SW 1271 (cell line): ENCODE results near the gene RIMBP3B.
"Not testable (repeated sequence)": the region's sequence is repeated elsewhere in the genome, so short reads cannot be mapped to it uniquely, and the experiment has no call there.

Experiments
- DNase-seq, 2 experiments: peaks; one replicate each; lab custom pipeline; 2025; lab: John Stamatoyannopoulos, UW

The RIMBP3B gene

GRCh38 chr22:21383701-21384467 lies at the start of gene RIMBP3B:
TSS of gene RIMBP3B (plus strand) at chr22:21383751. CDS start at chr22:21383859, 108 bp downstream.
- not testable (repeated sequence) for DNase-seq

GRCh38 chr22:21357527-21357926 lies 26.0 kb upstream of the RIMBP3B start:
- not testable (repeated sequence) for DNase-seq

GRCh38 chr22:21360525-21360924 lies 23.0 kb upstream of the RIMBP3B start:
- DNase-seq: not testable (repeated sequence)

- not testable (repeated sequence) for DNase-seq
Observed at GRCh38 chr22:21362473-21362872, 21.1 kb upstream of the RIMBP3B start.

- DNase-seq: not testable (repeated sequence)
Observed at GRCh38 chr22:21363061-21363460, 20.5 kb upstream of the RIMBP3B start.

GRCh38 chr22:21363803-21364202 lies 19.7 kb upstream of the RIMBP3B start:
- DNase-seq: not testable (repeated sequence)

- not testable (repeated sequence) for DNase-seq
Observed at GRCh38 chr22:21364362-21364761, 19.2 kb upstream of the RIMBP3B start.

GRCh38 chr22:21365337-21365736 lies 18.2 kb upstream of the RIMBP3B start:
- DNase-seq: not testable (repeated sequence)

GRCh38 chr22:21368603-21369310 lies 14.8 kb upstream of the RIMBP3B start:
- DNase-seq: not testable (repeated sequence)

GRCh38 chr22:21375880-21376279 lies 7.7 kb upstream of the RIMBP3B start:
- not testable (repeated sequence) for DNase-seq

- DNase-seq: not testable (repeated sequence)
Observed at GRCh38 chr22:21384468-21385357, 1.2 kb downstream of the RIMBP3B start.

- not testable (repeated sequence) for DNase-seq
Observed at GRCh38 chr22:21389480-21389879, 5.9 kb downstream of the RIMBP3B start.

GRCh38 chr22:21390013-21390412 lies 6.5 kb downstream of the RIMBP3B start:
- DNase-seq: not testable (repeated sequence)

GRCh38 chr22:21394613-21395012 lies 11.1 kb downstream of the RIMBP3B start:
- DNase-seq: not testable (repeated sequence)

GRCh38 chr22:21401197-21401969 lies 17.8 kb downstream of the RIMBP3B start:
- DNase-seq: not testable (repeated sequence)

- not testable (repeated sequence) for DNase-seq
Observed at GRCh38 chr22:21402763-21403314, 19.3 kb downstream of the RIMBP3B start.

- DNase-seq: not testable (repeated sequence)
Observed at GRCh38 chr22:21407139-21407538, 23.6 kb downstream of the RIMBP3B start.

GRCh38 chr22:21407792-21408191 lies 24.2 kb downstream of the RIMBP3B start:
- DNase-seq: not testable (repeated sequence)

- not testable (repeated sequence) for DNase-seq
Observed at GRCh38 chr22:21416375-21416774, 32.8 kb downstream of the RIMBP3B start.

GRCh38 chr22:21417227-21417746 lies 33.7 kb downstream of the RIMBP3B start, which contains the start of gene HIC2:
TSS of gene HIC2 (plus strand) at chr22:21417371. CDS start at chr22:21442832, 25,461 bp downstream.
- DNase-seq: not testable (repeated sequence)
